CD4-positive, alpha-beta T cell (primary cell): ENCODE measurements around the gene UCK1. TPM values are rescaled to one million over a fixed set of nuclear protein-coding genes. Genes with fewer than 3 reads are reported as not detected.

Source experiments
- ATAC-seq: fragments of 200-7000 bp; cut with Tn5 transposase; one replicate; pipeline ENCODE4 v1.10.0; 2022; ENCODE audit warnings: mild to moderate bottlenecking; ENCODE audit not compliant: poor library complexity
- CTCF ChIA-PET: fragments of 350-600 bp; sonication (Branson Sonifier 250); formaldehyde crosslinking; loops from one replicate; lab custom pipeline; 2021; ENCODE audit warnings: antibody characterized with exemption, inconsistent platforms; lab: Charles Lee
- POLR2A ChIA-PET: fragments of 350-600 bp; sonication (Branson Sonifier 250); formaldehyde crosslinking; loops from one replicate; lab custom pipeline; 2021; ENCODE audit warnings: antibody characterized with exemption, inconsistent platforms; lab: Charles Lee
- DNase-seq, 14 experiments: peaks; one replicate each; pipeline ENCODE4 v3.0.0-alpha.2; 2013 to 2020; ENCODE audit warnings: mixed read lengths in 2 of 14
- H3K27ac ChIP-seq, 2 donors: one replicate each; pipeline versions ENCODE4 v1.5.1 to v1.7.0; 2013; ENCODE audit warnings: low read length in 2 of 2, low read depth in 1 of 2, mild to moderate bottlenecking in 1 of 2
- H3K27me3 ChIP-seq, 2 experiments: 1 replicate in 1 of 2; 2 replicates in 1 of 2; pipeline versions ENCODE4 v1.6.1 to v1.7.0; 2013; ENCODE audit warnings: low read length in 2 of 2, control low read depth in 1 of 2, mild to moderate bottlenecking in 1 of 2, moderate library complexity in 1 of 2; ENCODE audit not compliant: insufficient read depth in 2 of 2, control insufficient read depth in 1 of 2
- H3K36me3 ChIP-seq: one replicate; pipeline ENCODE4 v1.6.1; 2013; ENCODE audit warnings: low read length, control low read depth; ENCODE audit not compliant: insufficient read depth
- H3K4me1 ChIP-seq: one replicate; pipeline ENCODE4 v1.6.1; 2013; ENCODE audit warnings: low read length, control low read depth; ENCODE audit not compliant: insufficient read depth
- H3K4me3 ChIP-seq: one replicate; pipeline ENCODE4 v1.5.1; 2013; ENCODE audit warnings: mild to moderate bottlenecking, low read length, moderate library complexity
- H3K9me3 ChIP-seq, 2 experiments: 1 replicate in 1 of 2; 2 replicates in 1 of 2; pipeline versions ENCODE4 v1.6.1 to v1.7.0; 2013; ENCODE audit warnings: low read length in 2 of 2, mild to moderate bottlenecking in 2 of 2, control low read depth in 1 of 2, moderate library complexity in 1 of 2; ENCODE audit not compliant: control insufficient read depth in 1 of 2, insufficient read depth in 1 of 2
- H3K27ac Mint-ChIP-seq: one replicate; pipeline ENCODE4 v1.8.0; 2020; ENCODE audit warnings: mixed read lengths
- H3K27me3 Mint-ChIP-seq: one replicate; pipeline ENCODE4 v1.8.0; 2021; ENCODE audit warnings: mixed read lengths
- H3K36me3 Mint-ChIP-seq: one replicate; pipeline ENCODE4 v1.8.0; 2021; ENCODE audit warnings: low read depth, mixed read lengths
- H3K4me1 Mint-ChIP-seq: one replicate; pipeline ENCODE4 v1.8.0; 2021; ENCODE audit warnings: low read depth, mixed read lengths
- H3K4me3 Mint-ChIP-seq: one replicate; pipeline ENCODE4 v1.8.0; 2020; ENCODE audit warnings: mild to moderate bottlenecking, mixed read lengths
- H3K9me3 Mint-ChIP-seq: one replicate; pipeline ENCODE4 v1.8.0; 2020; ENCODE audit warnings: mixed read lengths
- intact Hi-C, 2 experiments: fragments of 100-400 bp; cut with DNase I in 1 of 2; cut with micrococcal nuclease in 1 of 2; formaldehyde crosslinking; loops; one replicate each; pipeline versions ENCODE4 v1.15.1 to v1.9.0; 2023 to 2025; cut with DNase I, micrococcal nuclease
- total RNA-seq, 174 experiments: library from RNA in 2 of 174; stranded (reverse) in 2 of 174; gene quantifications; one replicate each; pipeline ENCODE4 v1.2.3 and lab custom pipeline; 2021 to 2026
- TF ChIP-seq, protein P1 (sequence below): fragments of 200-600 bp; IDR thresholded peaks from one replicate; pipeline ENCODE4 v1.8.0; 2022; ENCODE audit warnings: antibody characterized with exemption, mild to moderate bottlenecking

Gene UCK1
- total RNA-seq, 2 experiments from 2014 or later: 22.1 to 22.5 TPM

DNA sequence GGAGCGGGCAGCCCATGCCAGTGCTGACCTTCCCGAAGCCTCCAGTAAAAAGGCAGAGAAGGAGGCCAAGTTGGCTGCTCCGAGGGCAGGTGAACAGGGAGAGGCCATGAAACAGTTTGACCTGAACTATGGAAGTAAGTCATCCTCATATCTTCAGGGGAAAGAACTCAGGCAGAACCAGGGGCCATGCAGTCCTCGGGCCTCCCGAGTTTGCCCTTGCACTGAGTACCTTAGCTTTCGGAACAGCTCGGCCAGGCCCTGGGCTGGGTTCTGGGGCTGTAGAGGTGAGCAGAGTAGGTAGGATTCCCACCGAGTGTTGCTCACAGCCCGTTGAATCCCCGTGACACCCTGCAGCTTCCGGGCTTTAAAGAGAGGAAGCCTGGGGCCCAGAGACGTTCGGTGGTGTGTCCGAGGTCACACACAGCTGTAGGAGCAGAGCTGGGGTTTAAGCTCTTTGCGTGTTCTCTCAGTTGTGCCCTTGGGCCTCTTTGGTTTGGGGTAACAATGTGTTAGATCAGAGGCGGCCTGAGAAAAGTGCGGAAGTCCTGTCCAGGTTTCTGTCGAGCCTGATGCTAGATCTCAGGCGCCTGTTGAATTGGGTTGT is 53.1 kb downstream of the UCK1 start:
- H3K27ac Mint-ChIP-seq: peak overlapping the region; percentile 8
- no peaks in the 10 kb centered on the region for H3K4me1 ChIP-seq
- intact Hi-C loops: loop anchor here (1.0 to 5.0 kb wide), 3 partner anchors 21 to 128 kb away; no protein-coding TSS in a partner anchor
- peaks cover 6% of the 10 kb centered on the region for H3K4me1 Mint-ChIP-seq
- no peak overlapping the region for H3K4me3 ChIP-seq
- ChIA-PET CTCF (interaction anchor here (0.9 kb wide), 1 partner anchor 128 kb away, joined by 3 read pairs; no protein-coding TSS in a partner anchor), POLR2A (interaction anchor here (0.6 to 1.2 kb wide), 2 partner anchors 82 to 105 kb away, joined by 3 read pairs; no protein-coding TSS in a partner anchor)
- no peaks in the 10 kb centered on the region for H3K27me3 Mint-ChIP-seq
- no peaks in the 10 kb centered on the region for H3K27me3 ChIP-seq
- ATAC-seq (no peak), DNase-seq (no peak)
- no peaks in the 10 kb centered on the region for H3K9me3 ChIP-seq
- TF ChIP-seq, protein P1, sequence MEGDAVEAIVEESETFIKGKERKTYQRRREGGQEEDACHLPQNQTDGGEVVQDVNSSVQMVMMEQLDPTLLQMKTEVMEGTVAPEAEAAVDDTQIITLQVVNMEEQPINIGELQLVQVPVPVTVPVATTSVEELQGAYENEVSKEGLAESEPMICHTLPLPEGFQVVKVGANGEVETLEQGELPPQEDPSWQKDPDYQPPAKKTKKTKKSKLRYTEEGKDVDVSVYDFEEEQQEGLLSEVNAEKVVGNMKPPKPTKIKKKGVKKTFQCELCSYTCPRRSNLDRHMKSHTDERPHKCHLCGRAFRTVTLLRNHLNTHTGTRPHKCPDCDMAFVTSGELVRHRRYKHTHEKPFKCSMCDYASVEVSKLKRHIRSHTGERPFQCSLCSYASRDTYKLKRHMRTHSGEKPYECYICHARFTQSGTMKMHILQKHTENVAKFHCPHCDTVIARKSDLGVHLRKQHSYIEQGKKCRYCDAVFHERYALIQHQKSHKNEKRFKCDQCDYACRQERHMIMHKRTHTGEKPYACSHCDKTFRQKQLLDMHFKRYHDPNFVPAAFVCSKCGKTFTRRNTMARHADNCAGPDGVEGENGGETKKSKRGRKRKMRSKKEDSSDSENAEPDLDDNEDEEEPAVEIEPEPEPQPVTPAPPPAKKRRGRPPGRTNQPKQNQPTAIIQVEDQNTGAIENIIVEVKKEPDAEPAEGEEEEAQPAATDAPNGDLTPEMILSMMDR: no peak
- no peak overlapping the region for H3K27ac ChIP-seq
- H3K36me3 ChIP-seq: peaks cover 96% of the 10 kb centered on the region
- no peak overlapping the region for H3K4me3 Mint-ChIP-seq
- peaks cover 90% of the 10 kb centered on the region for H3K36me3 Mint-ChIP-seq
- H3K9me3 Mint-ChIP-seq: no peaks in the 10 kb centered on the region

DNA sequence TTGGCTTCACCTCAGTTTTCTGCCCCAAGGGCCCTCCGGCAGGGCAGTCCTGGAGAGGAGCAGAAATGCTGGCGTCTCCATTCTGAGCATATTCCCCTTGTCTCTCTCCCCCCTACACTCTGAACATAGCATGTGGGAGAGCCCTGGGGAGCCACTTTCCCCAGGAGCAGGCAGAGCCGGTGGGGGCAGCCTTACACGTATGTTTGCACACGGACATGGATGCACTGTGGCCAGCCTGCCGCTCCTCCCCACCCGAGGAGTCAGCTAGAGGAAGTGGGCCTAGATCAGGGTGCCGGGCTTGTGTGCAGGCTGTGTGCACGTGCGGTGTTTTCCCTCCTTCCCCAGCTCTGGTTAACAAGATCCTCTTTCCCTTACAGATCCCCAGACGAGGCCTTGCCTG is 53.7 kb downstream of the UCK1 start:
- Mint-ChIP-seq H3K27ac (no peak overlapping the region), H3K4me1 (peaks cover 6% of the 10 kb centered on the region), H3K36me3 (peaks cover 90% of the 10 kb centered on the region), H3K9me3 (no peaks in the 10 kb centered on the region), H3K27me3 (no peaks in the 10 kb centered on the region), H3K4me3 (no peak overlapping the region)
- DNase-seq: no peak
- Histone ChIP-seq H3K9me3 (no peaks in the 10 kb centered on the region), H3K27me3 (no peaks in the 10 kb centered on the region), H3K36me3 (peaks cover 95% of the 10 kb centered on the region), H3K4me1 (no peaks in the 10 kb centered on the region), H3K27ac (no peak overlapping the region), H3K4me3 (no peak overlapping the region)
- no peak for ATAC-seq
- intact Hi-C loops: loop anchor here in 1 of 2 experiments (5.0 kb wide), 1 partner anchor 110 kb away; no protein-coding TSS in a partner anchor
- TF ChIP-seq, protein P1: no peak
- CTCF ChIA-PET: interaction anchor here (0.9 kb wide), 1 partner anchor 127 kb away, joined by 3 read pairs; no protein-coding TSS in a partner anchor
- POLR2A ChIA-PET: interaction anchor here (0.6 kb wide), 1 partner anchor 83 kb away, joined by 3 read pairs; no protein-coding TSS in a partner anchor

DNA sequence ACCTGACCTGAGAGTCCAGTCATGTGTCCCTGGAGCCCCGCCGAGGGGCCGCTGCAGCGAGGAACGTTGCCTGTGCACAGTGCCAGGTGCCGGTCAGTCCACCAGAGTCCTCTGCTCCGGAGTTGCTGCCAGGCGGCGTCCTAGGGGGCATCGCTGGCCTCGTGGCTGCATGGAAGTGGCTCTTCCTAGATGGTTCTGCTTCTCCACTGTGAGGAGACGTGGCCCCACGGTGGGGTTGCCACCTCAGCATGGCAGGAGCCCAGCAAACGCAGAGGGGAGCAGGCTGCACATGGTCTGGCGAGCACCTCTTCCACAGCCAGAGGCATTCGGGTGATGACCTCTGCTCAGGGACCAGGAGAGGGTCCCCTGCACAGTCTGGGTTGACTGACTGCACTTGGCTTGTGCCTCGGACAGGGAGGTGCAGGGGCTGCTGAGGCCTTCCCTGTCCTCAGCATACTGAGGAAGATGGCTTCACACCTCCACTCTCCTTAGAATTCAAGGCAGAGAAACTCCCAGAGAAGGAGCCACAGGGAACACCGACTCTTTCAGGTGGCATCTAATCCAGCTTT is 54.2 kb downstream of the UCK1 start:
- ATAC-seq: no peak
- Mint-ChIP-seq H3K4me3 (no peak overlapping the region), H3K36me3 (peaks cover 88% of the 10 kb centered on the region), H3K27ac (no peak overlapping the region), H3K9me3 (no peaks in the 10 kb centered on the region), H3K4me1 (peaks cover 6% of the 10 kb centered on the region), H3K27me3 (no peaks in the 10 kb centered on the region)
- no peak overlapping the region for H3K27ac ChIP-seq
- no peak overlapping the region for H3K4me3 ChIP-seq
- peaks cover 94% of the 10 kb centered on the region for H3K36me3 ChIP-seq
- H3K9me3 ChIP-seq: no peaks in the 10 kb centered on the region
- TF ChIP-seq, protein P1: no peak
- DNase-seq: no peak
- no peaks in the 10 kb centered on the region for H3K4me1 ChIP-seq
- intact Hi-C loops: loop anchor here in 1 of 2 experiments (5.0 kb wide), 1 partner anchor 110 kb away; no protein-coding TSS in a partner anchor
- no peaks in the 10 kb centered on the region for H3K27me3 ChIP-seq
- POLR2A ChIA-PET: no interaction called here
- CTCF ChIA-PET: interaction anchor here (0.9 kb wide), 1 partner anchor 127 kb away, joined by 3 read pairs; no protein-coding TSS in a partner anchor
